ENCODE results near the gene CTPS1. TPM values are rescaled to one million over a fixed set of nuclear protein-coding genes. Genes with fewer than 3 reads are reported as not detected.

CTPS1 gene
- total RNA-seq, 2 experiments from 2014 or later = 100 to 102 TPM

DNA sequence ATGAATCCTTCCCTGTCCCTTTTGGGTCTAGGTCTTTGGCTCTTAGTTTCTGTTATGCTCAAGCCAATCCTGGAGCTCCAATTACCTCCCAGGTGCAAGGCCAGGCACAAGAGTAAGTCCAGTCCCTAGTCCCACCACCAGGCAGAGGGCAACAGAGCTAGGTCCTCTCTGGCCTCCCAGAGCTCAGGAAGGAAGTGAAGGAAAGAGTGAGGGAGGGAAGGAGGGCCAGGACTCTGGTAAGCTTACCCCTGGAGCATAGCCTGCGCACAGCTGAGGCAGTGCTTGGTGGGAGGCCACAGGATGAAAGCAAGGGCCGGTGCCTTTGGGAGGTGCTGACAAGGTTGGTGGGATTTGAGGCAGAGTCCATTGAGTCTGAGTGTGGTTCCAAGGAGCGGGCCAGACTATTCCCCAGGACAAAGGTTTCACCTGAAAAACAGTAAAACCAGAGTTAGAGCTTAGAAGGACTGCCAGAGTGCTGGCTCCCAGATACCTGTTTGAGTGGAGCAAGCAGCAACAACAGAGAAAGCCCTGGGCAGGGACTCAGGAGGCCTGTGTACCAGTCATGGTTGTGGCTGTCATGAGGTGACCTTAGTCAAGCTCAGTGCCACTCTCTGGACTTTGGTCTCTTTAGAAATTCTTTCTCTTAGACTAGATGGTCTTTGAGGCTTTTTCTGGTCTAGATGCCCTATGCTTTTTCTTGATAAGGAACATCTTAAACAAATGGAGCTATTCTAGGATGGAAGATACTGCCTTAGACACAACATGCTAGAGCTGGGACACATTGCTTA, 57.8 kb downstream of the CTPS1 start:
- H3K27ac Mint-ChIP-seq = no peak overlapping the region

DNA sequence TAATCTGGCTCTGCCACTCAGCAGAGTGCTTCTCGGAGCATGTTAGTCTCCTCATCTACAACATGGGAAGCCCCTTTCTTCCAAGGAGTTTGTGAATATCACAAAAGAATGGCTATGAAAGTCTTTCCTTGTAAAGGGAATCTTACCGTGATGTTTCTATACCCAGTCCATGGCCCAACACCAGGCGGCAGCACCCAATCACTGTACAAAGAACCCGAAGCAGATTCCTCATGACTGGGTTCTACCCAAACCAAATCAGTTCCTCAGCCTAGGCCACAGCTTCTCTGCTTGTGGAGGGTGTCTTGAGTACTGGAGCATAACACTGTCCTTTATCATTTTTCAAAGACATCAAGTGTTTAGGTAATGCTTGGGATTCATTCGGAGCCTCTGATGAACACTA, 58.6 kb downstream of the CTPS1 start:
- H3K36me3 Mint-ChIP-seq (ENCODE audit: low read depth) = peaks cover 22% of the 10 kb centered on the region
- DNase-seq (no peak), ATAC-seq (no peak)
- H3K27me3 Mint-ChIP-seq = no peaks in the 10 kb centered on the region
- ChIA-PET CTCF (interaction anchor here (1.1 to 1.2 kb wide), 2 partner anchors 85 to 244 kb away, joined by 3 read pairs; no protein-coding TSS in a partner anchor), POLR2A (interaction anchor here (0.9 kb wide), 1 partner anchor 12 kb away, joined by 4 read pairs; no protein-coding TSS in a partner anchor)
- no peaks in the 10 kb centered on the region for H3K4me1 Mint-ChIP-seq (ENCODE audit: low read depth)
- H3K27ac Mint-ChIP-seq = no peak overlapping the region
- intact Hi-C loops (cut with micrococcal nuclease) = no loop called here
- TF ChIP-seq, protein P1, sequence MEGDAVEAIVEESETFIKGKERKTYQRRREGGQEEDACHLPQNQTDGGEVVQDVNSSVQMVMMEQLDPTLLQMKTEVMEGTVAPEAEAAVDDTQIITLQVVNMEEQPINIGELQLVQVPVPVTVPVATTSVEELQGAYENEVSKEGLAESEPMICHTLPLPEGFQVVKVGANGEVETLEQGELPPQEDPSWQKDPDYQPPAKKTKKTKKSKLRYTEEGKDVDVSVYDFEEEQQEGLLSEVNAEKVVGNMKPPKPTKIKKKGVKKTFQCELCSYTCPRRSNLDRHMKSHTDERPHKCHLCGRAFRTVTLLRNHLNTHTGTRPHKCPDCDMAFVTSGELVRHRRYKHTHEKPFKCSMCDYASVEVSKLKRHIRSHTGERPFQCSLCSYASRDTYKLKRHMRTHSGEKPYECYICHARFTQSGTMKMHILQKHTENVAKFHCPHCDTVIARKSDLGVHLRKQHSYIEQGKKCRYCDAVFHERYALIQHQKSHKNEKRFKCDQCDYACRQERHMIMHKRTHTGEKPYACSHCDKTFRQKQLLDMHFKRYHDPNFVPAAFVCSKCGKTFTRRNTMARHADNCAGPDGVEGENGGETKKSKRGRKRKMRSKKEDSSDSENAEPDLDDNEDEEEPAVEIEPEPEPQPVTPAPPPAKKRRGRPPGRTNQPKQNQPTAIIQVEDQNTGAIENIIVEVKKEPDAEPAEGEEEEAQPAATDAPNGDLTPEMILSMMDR (IDR thresholded peaks at IDR 0.05) = no peak
- H3K4me3 Mint-ChIP-seq = no peak overlapping the region
- no peaks in the 10 kb centered on the region for H3K9me3 Mint-ChIP-seq

More for the DNA sequence above, 57.8 kb downstream of the CTPS1 start:
- Mint-ChIP-seq H3K4me3 (no peak overlapping the region), H3K27me3 (no peaks in the 10 kb centered on the region), H3K4me1 (ENCODE audit: low read depth) (no peaks in the 10 kb centered on the region), H3K9me3 (no peaks in the 10 kb centered on the region), H3K36me3 (ENCODE audit: low read depth) (peaks cover 22% of the 10 kb centered on the region)
- intact Hi-C loops (cut with micrococcal nuclease) = no loop called here
- ChIA-PET CTCF (interaction anchor here (1.1 to 1.2 kb wide), 2 partner anchors 85 to 245 kb away, joined by 3 read pairs; no protein-coding TSS in a partner anchor), POLR2A (interaction anchor here (0.9 kb wide), 1 partner anchor 12 kb away, joined by 4 read pairs; no protein-coding TSS in a partner anchor)
- TF ChIP-seq, protein P1 (IDR thresholded peaks at IDR 0.05) = no peak
- DNase-seq (no peak), ATAC-seq (no peak)

DNA sequence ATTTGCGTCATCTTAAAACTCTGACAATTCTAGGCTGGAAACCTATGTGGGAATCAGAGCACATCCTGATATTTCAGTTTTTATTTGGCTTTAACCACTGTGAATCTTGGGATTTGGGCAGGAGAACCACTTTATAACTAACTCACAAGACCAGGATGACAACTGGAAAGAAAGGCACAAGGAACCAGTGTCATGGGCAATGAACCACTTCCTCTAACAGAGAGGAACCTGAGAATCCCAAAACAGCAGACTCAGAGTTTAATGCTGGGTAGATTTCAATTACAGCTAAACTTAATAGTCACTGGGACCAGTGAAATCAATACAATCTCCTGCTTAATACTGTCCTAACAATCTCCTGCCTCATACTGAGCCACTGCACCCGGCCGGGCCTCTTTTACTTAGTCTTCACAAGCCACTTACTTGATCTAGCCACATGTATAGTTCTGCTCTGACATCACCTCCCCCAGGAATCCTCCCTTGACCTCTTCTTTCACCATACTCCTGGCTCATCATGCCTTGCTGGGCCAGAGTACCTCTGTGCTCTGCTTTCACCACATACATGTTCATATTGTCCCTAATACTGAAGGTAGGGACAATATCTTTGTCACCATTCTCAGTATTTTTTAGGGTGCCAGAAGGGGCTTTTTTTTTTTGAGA, 62.2 kb downstream of the CTPS1 start:
- DNase-seq (no peak), ATAC-seq (no peak)
- H3K4me1 Mint-ChIP-seq (ENCODE audit: low read depth) = no peaks in the 10 kb centered on the region
- CTCF ChIA-PET = no interaction called here
- H3K27ac Mint-ChIP-seq = no peak overlapping the region
- POLR2A ChIA-PET = no interaction called here
- no peaks in the 10 kb centered on the region for H3K27me3 Mint-ChIP-seq
- TF ChIP-seq, protein P1 (IDR thresholded peaks at IDR 0.05) = no peak
- H3K36me3 Mint-ChIP-seq (ENCODE audit: low read depth) = peaks cover 13% of the 10 kb centered on the region
- H3K9me3 Mint-ChIP-seq = no peaks in the 10 kb centered on the region
- no peak overlapping the region for H3K4me3 Mint-ChIP-seq
- intact Hi-C loops (cut with micrococcal nuclease) = no loop called here

DNA sequence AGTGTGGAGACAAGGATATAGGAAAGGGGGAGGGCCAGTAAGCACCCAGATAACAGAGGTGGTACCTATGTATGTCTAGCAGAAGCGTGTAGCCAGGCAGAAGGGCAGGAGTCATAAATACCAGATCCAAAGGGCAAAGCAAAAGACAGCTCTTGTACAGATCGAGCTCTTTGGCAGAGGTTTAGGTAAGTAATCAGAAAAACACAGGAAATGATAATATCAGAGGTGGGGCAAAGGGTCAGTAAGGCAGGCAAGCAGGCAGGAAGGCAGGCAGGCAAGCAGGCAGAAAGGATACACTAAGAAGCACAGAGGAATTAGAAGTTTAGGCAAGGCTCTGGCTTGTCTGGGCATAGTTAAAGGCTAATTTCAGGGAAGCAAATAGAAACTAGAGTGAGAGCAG, 64.7 kb downstream of the CTPS1 start:
- ChIA-PET CTCF (no interaction called here), POLR2A (interaction anchor here (0.6 to 1.3 kb wide), 2 partner anchors 9 to 1812 kb away, joined by 3 read pairs; no protein-coding TSS in a partner anchor)
- intact Hi-C loops (cut with micrococcal nuclease) = no loop called here
- no peak overlapping the region for H3K4me3 Mint-ChIP-seq
- no peaks in the 10 kb centered on the region for H3K27me3 Mint-ChIP-seq
- no peak overlapping the region for H3K27ac Mint-ChIP-seq
- ATAC-seq (no peak), DNase-seq (no peak)
- peaks cover 25% of the 10 kb centered on the region for H3K36me3 Mint-ChIP-seq (ENCODE audit: low read depth)
- no peaks in the 10 kb centered on the region for H3K9me3 Mint-ChIP-seq
- TF ChIP-seq, protein P1 (IDR thresholded peaks at IDR 0.05) = no peak
- no peaks in the 10 kb centered on the region for H3K4me1 Mint-ChIP-seq (ENCODE audit: low read depth)

DNA sequence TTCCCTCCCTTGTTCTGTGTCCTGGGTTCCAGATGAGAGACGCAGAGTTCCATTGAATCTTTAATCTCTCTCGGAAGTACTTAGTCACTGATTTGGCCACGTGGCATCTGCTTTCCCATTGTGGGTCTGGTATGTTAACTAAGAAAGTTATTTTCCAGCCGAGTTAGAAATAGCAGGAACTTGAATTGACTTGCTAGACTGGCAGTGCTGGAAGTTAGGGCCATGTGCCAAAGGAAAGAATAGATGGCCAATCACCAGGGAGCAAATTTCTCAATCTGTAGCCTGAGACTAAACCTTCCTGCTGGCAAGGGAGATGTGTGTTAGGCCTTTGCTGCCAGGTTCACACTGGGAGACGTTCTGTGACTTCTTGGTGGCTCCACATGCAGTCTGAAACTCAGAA, 66.2 kb downstream of the CTPS1 start:
- no peaks in the 10 kb centered on the region for H3K9me3 Mint-ChIP-seq
- peaks cover 20% of the 10 kb centered on the region for H3K36me3 Mint-ChIP-seq (ENCODE audit: low read depth)
- no peaks in the 10 kb centered on the region for H3K4me1 Mint-ChIP-seq (ENCODE audit: low read depth)
- no peaks in the 10 kb centered on the region for H3K27me3 Mint-ChIP-seq
- ATAC-seq (no peak), DNase-seq (no peak)
- no peak overlapping the region for H3K4me3 Mint-ChIP-seq
- ChIA-PET POLR2A (no interaction called here), CTCF (no interaction called here)
- intact Hi-C loops (cut with micrococcal nuclease) = no loop called here
- H3K27ac Mint-ChIP-seq = no peak overlapping the region
- TF ChIP-seq, protein P1 (IDR thresholded peaks at IDR 0.05) = no peak

All from activated CD8-positive, alpha-beta T cell treated with anti-CD3 and anti-CD28 coated beads for 36 hours (primary cell).